Small intestine (tissue), 7 donors: ENCODE results near the gene DMXL1. TPM values are rescaled to one million over a fixed set of nuclear protein-coding genes. Genes with fewer than 3 reads are reported as not detected.
"Not testable (repeated sequence)": the region's sequence is repeated elsewhere in the genome, so short reads cannot be mapped to it uniquely, and the experiment has no call there.

Experiments used
- DNase-seq, 2 donors: peaks; one replicate each; pipeline versions ENCODE4 v3.0.0 to v3.0.0-alpha.2; 2013
- FAIRE-seq: peaks from 2 replicates; lab custom pipeline; 2012; peaks lifted over from hg19 to GRCh38; lab: Jason Lieb, UNC
- H3K27ac ChIP-seq, 3 donors: one replicate each; pipeline ENCODE4 v1.5.1; 2013; ENCODE audit warnings: low read length in 2 of 3, mild to moderate bottlenecking in 2 of 3, control low read depth in 1 of 3, inconsistent platforms in 1 of 3, low read depth in 1 of 3, moderate library complexity in 1 of 3
- H3K27me3 ChIP-seq, 3 donors: one replicate each; pipeline ENCODE4 v1.6.1; 2013; ENCODE audit warnings: low read length in 3 of 3, inconsistent platforms in 1 of 3; ENCODE audit not compliant: control insufficient read depth in 3 of 3, insufficient read depth in 3 of 3
- H3K36me3 ChIP-seq, 3 donors: one replicate each; pipeline ENCODE4 v1.6.1; 2013; ENCODE audit warnings: low read length in 3 of 3, inconsistent platforms in 1 of 3, low read depth in 1 of 3, mild to moderate bottlenecking in 1 of 3, moderate library complexity in 1 of 3; ENCODE audit not compliant: control insufficient read depth in 3 of 3, insufficient read depth in 2 of 3
- H3K4me1 ChIP-seq, 3 donors: one replicate each; pipeline ENCODE4 v1.6.1; 2013; ENCODE audit warnings: low read length in 2 of 3, inconsistent platforms in 1 of 3, low read depth in 1 of 3, mild to moderate bottlenecking in 1 of 3, moderate library complexity in 1 of 3; ENCODE audit not compliant: control insufficient read depth in 3 of 3, insufficient read depth in 2 of 3
- H3K4me3 ChIP-seq, 3 donors: one replicate each; pipeline ENCODE4 v1.5.1; 2013; ENCODE audit warnings: low read length in 3 of 3, control low read depth in 1 of 3, inconsistent platforms in 1 of 3, low read depth in 1 of 3, mild to moderate bottlenecking in 1 of 3, moderate library complexity in 1 of 3
- H3K9me3 ChIP-seq, 2 donors: one replicate each; pipeline ENCODE4 v1.6.1; 2013; ENCODE audit warnings: low read depth in 1 of 2, low read length in 1 of 2; ENCODE audit not compliant: control insufficient read depth in 2 of 2, insufficient read depth in 1 of 2
- WGBS, 3 donors: extraction: QIAGEN DNeasy Blood & Tissue Kit; methylation state at CpG; one replicate each; pipeline ENCODE4 v1.1.7; 2013; 5-methylcytosine and 5-hydroxymethylcytosine counted together
- polyA plus RNA-seq, 4 donors: library from polyadenylated mRNA; stranded (reverse) in 3 of 4; unstranded in 1 of 4; fragments of 200-250 nt in 3 of 4; fragments of 120-200 nt in 1 of 4; gene quantifications; one replicate each; pipeline versions ENCODE4 v1.2.1 to v1.2.3, GENCODE V29; 2013
- donor health status: healthy with polysubstance abuse.
- donor health status: control.
- donor health status: control.
- donor health status: Bipolar disorder and iron deficiency.
- donor health status: healthy.

Gene DMXL1
- polyA plus RNA-seq, 4 donors, result 8.1 to 33.1 (median 18.8) TPM

- no peaks in the 10 kb centered on the region for H3K4me1 ChIP-seq
- WGBS, 3 donors, result 93 to 100% (median 97%) methylated on average over 1 of the region's 1 CpG
- H3K27me3 ChIP-seq, result no peaks in the 10 kb centered on the region
- peaks cover 2 to 9% (median 3%) of the 10 kb centered on the region in 3 donors for H3K36me3 ChIP-seq
- H3K9me3 ChIP-seq, result no peaks in the 10 kb centered on the region
- FAIRE-seq, result no peak
- DNase-seq, result no peak
- H3K27ac ChIP-seq, result no peak overlapping the region
- no peak overlapping the region for H3K4me3 ChIP-seq
These were observed 109.2 kb downstream of the DMXL1 start for GRCh38 chr5:119179857-119180641.

- not testable (repeated sequence) for H3K4me3 ChIP-seq, H3K4me1 ChIP-seq, H3K27ac ChIP-seq, FAIRE-seq, H3K27me3 ChIP-seq, DNase-seq, H3K9me3 ChIP-seq
- peaks cover 0 to 13% (median 0%) of the 10 kb centered on the region in 3 donors for H3K36me3 ChIP-seq
- WGBS, 3 donors, result 60 to 71% (median 64%) methylated on average over 2 of the region's 2 CpGs
These were observed 114.6 kb downstream of the DMXL1 start for GRCh38 chr5:119185512-119185911.

- Histone ChIP-seq H3K4me1 (no peaks in the 10 kb centered on the region), H3K36me3 (peaks cover 0 to 13% (median 0%) of the 10 kb centered on the region in 3 donors), H3K9me3 (no peaks in the 10 kb centered on the region), H3K27me3 (no peaks in the 10 kb centered on the region), H3K4me3 (no peak overlapping the region), H3K27ac (no peak overlapping the region)
- WGBS, 3 donors, result 68 to 90% (median 75%) methylated on average over 7 of the region's 7 CpGs
- peak in 1 of 2 donors; percentile 36 for DNase-seq
- FAIRE-seq, result no peak
These were observed 117.1 kb downstream of the DMXL1 start for GRCh38 chr5:119187776-119188529.

- FAIRE-seq, result no peak
- no peak overlapping the region for H3K4me3 ChIP-seq
- no peak overlapping the region for H3K27ac ChIP-seq
- DNase-seq, result no peak
- no peaks in the 10 kb centered on the region for H3K27me3 ChIP-seq
- H3K4me1 ChIP-seq, result no peaks in the 10 kb centered on the region
- no peaks in the 10 kb centered on the region for H3K9me3 ChIP-seq
- H3K36me3 ChIP-seq, result peaks cover 0 to 5% (median 0%) of the 10 kb centered on the region in 3 donors
- 88 to 91% (median 90%) methylated on average over 1 of the region's 1 CpG for WGBS, 3 donors
These were observed 119.7 kb downstream of the DMXL1 start for GRCh38 chr5:119190470-119191095.

- no peak for DNase-seq
- Histone ChIP-seq H3K4me1 (no peaks in the 10 kb centered on the region), H3K27ac (no peak overlapping the region), H3K27me3 (no peaks in the 10 kb centered on the region), H3K36me3 (peaks cover 0 to 4% (median 0%) of the 10 kb centered on the region in 3 donors), H3K4me3 (no peak overlapping the region), H3K9me3 (no peaks in the 10 kb centered on the region)
- FAIRE-seq, result no peak
- 95 to 100% (median 95%) methylated on average over 1 of the region's 1 CpG for WGBS, 3 donors
These were observed 121.1 kb downstream of the DMXL1 start for GRCh38 chr5:119191944-119192343.

GRCh38 chr5:119200795-119201194 lies 129.9 kb downstream of the DMXL1 start:
- H3K36me3 ChIP-seq, result peaks cover 5 to 20% (median 12%) of the 10 kb centered on the region in 3 donors
- DNase-seq (no peak), FAIRE-seq (no peak)
- no peak overlapping the region for H3K4me3 ChIP-seq
- H3K4me1 ChIP-seq, result no peaks in the 10 kb centered on the region
- no peaks in the 10 kb centered on the region for H3K9me3 ChIP-seq
- H3K27ac ChIP-seq, result no peak overlapping the region
- H3K27me3 ChIP-seq, result no peaks in the 10 kb centered on the region

GRCh38 chr5:119207105-119207504 lies 136.2 kb downstream of the DMXL1 start:
- Histone ChIP-seq H3K4me3 (no peak overlapping the region), H3K4me1 (no peaks in the 10 kb centered on the region), H3K36me3 (peaks cover 2 to 21% (median 8%) of the 10 kb centered on the region in 3 donors), H3K27me3 (no peaks in the 10 kb centered on the region), H3K27ac (no peak overlapping the region), H3K9me3 (no peaks in the 10 kb centered on the region)
- WGBS, 3 donors, result 92 to 97% (median 93%) methylated on average over 1 of the region's 1 CpG
- DNase-seq (no peak), FAIRE-seq (peak; percentile 74)

GRCh38 chr5:119212026-119212425 lies 141.1 kb downstream of the DMXL1 start:
- FAIRE-seq, result no peak
- no peaks in the 10 kb centered on the region for H3K27me3 ChIP-seq
- 96 to 98% (median 96%) methylated on average over 2 of the region's 2 CpGs for WGBS, 3 donors
- no peaks in the 10 kb centered on the region for H3K9me3 ChIP-seq
- no peak overlapping the region for H3K4me3 ChIP-seq
- no peak for DNase-seq
- peaks cover 2 to 18% (median 10%) of the 10 kb centered on the region in 3 donors for H3K36me3 ChIP-seq
- no peak overlapping the region for H3K27ac ChIP-seq
- H3K4me1 ChIP-seq, result no peaks in the 10 kb centered on the region
